ENCODE measurements around the gene BCLAF1. TPM values are rescaled to one million over a fixed set of nuclear protein-coding genes. Genes with fewer than 3 reads are reported as not detected.
"Not testable (repeated sequence)": the region's sequence is repeated elsewhere in the genome, so short reads cannot be mapped to it uniquely, and the experiment has no call there.

Gene BCLAF1
- total RNA-seq, 1 donor from 2014 or later: 53.2 TPM

GRCh38 chr6:136309729-136310311 is 20.2 kb upstream of the BCLAF1 start:
- Histone ChIP-seq H3K4me3 (no peak overlapping the region), H3K9me3 (replicated peaks) (no peaks in the 10 kb centered on the region), H3K4me1 (no peaks in the 10 kb centered on the region), H3K27me3 (ENCODE audit: low read depth) (peaks cover 7% of the 10 kb centered on the region), H3K27ac (replicated peaks) (no peak overlapping the region), H3K36me3 (no peaks in the 10 kb centered on the region)
- intact Hi-C loops (cut with micrococcal nuclease): loop anchor here (10.0 kb wide), 1 partner anchor 805 kb away; no protein-coding TSS in a partner anchor
- TF ChIP-seq CTCF (IDR thresholded peaks at IDR 0.05; ENCODE audit: borderline replicate concordance): no peak
- DNase-seq: no peak

DNA sequence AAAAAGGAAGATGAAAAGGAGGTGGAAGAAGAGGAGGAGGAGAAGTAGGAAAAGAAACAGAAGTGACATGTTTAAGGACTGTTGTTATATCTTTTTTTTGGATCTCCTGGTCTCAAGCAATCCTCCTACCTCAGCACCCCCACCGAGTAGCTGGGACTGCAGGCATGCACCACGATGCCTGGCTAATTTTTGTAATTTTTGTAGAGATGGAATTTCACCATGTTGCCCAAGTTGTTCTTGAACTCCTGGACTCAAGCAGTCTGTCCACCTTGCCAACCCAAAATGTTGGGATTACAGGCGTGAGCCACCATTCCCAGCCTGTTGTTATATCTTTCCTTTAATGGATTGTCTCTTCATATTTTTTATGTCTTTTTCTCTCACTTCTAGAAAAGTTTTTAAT is 19.5 kb upstream of the BCLAF1 start:
- intact Hi-C loops (cut with micrococcal nuclease): no loop called here
- DNase-seq: no peak
- no peaks in the 10 kb centered on the region for H3K36me3 ChIP-seq
- no peak overlapping the region for H3K27ac ChIP-seq (replicated peaks)
- no peak for TF ChIP-seq CTCF (IDR thresholded peaks at IDR 0.05; ENCODE audit: borderline replicate concordance)
- peaks cover 7% of the 10 kb centered on the region for H3K27me3 ChIP-seq (ENCODE audit: low read depth)
- no peak overlapping the region for H3K4me3 ChIP-seq
- H3K4me1 ChIP-seq: no peaks in the 10 kb centered on the region
- H3K9me3 ChIP-seq (replicated peaks): no peaks in the 10 kb centered on the region

DNA sequence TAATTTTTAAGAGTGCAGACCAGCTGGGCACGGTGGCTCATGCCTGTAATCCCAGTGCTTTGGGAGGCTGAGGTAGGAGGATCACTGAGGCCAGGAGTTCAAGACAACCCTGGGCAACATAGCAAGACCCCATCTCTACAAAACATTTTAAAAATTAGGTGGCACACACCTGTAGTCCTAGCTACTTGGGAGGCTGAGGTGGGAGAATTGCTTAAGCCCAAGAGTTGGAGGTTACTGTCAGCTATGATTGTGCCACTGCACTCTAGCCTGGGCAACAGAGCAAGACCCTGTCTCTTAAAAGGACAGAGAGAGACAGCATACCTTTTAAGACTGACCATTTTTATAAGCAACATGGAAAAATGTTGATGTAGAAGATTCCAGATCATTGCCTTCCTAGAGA is 18.8 kb upstream of the BCLAF1 start:
- H3K27me3 ChIP-seq (ENCODE audit: low read depth); H3K4me1 ChIP-seq; H3K36me3 ChIP-seq; DNase-seq; intact Hi-C loops (cut with micrococcal nuclease); H3K9me3 ChIP-seq (replicated peaks); H3K27ac ChIP-seq (replicated peaks); H3K4me3 ChIP-seq: not testable (repeated sequence)

- DNase-seq: no peak
- no peak overlapping the region for H3K4me3 ChIP-seq
- TF ChIP-seq CTCF (IDR thresholded peaks at IDR 0.05; ENCODE audit: borderline replicate concordance): no peak
- H3K9me3 ChIP-seq (replicated peaks): no peaks in the 10 kb centered on the region
- no peaks in the 10 kb centered on the region for H3K27me3 ChIP-seq (ENCODE audit: low read depth)
- intact Hi-C loops (cut with micrococcal nuclease): no loop called here
- H3K36me3 ChIP-seq: no peaks in the 10 kb centered on the region
- H3K27ac ChIP-seq (replicated peaks): no peak overlapping the region
- H3K4me1 ChIP-seq: no peaks in the 10 kb centered on the region
These were observed 17.7 kb upstream of the BCLAF1 start for GRCh38 chr6:136307351-136307750.

DNA sequence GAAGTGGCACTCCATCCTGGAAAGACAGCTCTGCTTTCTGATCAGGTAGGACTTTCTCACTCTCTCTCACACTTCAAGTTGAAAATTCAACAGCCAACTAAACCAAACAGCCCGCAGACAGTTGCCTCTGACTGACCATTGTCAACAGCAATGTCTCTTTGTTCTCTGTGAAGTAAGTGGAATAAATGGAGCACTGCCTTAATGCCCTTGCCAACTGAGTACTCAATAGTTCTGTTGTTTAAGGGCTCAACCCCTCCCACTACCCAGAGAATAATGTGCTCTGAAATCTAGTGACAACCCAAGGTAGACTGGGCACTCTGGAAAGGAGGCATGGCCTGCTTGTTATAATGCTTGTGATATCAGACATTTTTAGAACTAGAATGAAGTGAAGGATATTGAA is 16.8 kb upstream of the BCLAF1 start:
- H3K27me3 ChIP-seq (ENCODE audit: low read depth): no peaks in the 10 kb centered on the region
- no peak overlapping the region for H3K27ac ChIP-seq (replicated peaks)
- H3K36me3 ChIP-seq: no peaks in the 10 kb centered on the region
- no peak overlapping the region for H3K4me3 ChIP-seq
- no peaks in the 10 kb centered on the region for H3K9me3 ChIP-seq (replicated peaks)
- no peak for DNase-seq
- no peak for TF ChIP-seq CTCF (IDR thresholded peaks at IDR 0.05; ENCODE audit: borderline replicate concordance)
- no peaks in the 10 kb centered on the region for H3K4me1 ChIP-seq
- intact Hi-C loops (cut with micrococcal nuclease): no loop called here

DNA sequence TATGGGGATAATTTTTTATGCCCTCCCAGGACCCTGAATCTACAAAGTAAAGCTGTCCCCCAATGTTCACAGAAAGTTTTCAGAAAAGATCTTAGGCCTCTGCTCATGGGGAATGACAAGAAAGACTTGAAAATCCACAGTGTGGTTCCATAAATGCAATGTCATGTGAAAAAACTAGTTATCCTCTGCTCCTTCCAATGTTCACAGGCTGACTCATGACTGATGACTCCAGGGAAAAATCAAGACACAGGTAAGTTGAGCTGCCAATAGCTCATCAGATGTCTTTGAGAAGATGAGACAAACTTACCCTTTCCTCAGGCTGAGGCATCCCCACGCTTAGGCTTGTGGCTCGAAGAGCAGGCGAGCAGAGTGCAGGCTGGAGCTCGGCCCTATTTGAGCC is 14.8 kb upstream of the BCLAF1 start:
- H3K9me3 ChIP-seq (replicated peaks): no peaks in the 10 kb centered on the region
- H3K36me3 ChIP-seq: no peaks in the 10 kb centered on the region
- intact Hi-C loops (cut with micrococcal nuclease): no loop called here
- no peaks in the 10 kb centered on the region for H3K27me3 ChIP-seq (ENCODE audit: low read depth)
- H3K27ac ChIP-seq (replicated peaks): no peak overlapping the region
- no peak overlapping the region for H3K4me3 ChIP-seq
- no peak for TF ChIP-seq CTCF (IDR thresholded peaks at IDR 0.05; ENCODE audit: borderline replicate concordance)
- no peak for DNase-seq
- no peaks in the 10 kb centered on the region for H3K4me1 ChIP-seq
